Immature natural killer cell (primary cell): ENCODE results near the gene CHRDL2. TPM values are rescaled to one million over a fixed set of nuclear protein-coding genes. Genes with fewer than 3 reads are reported as not detected.

Source experiments
- DNase-seq, 3 donors: peaks; one replicate each; pipeline ENCODE4 v3.0.0; 2022; ENCODE audit warnings: mixed read lengths in 1 of 3
- H3K27ac Mint-ChIP-seq, 6 donors: one replicate each; pipeline ENCODE4 v1.8.0; 2020; ENCODE audit warnings: mixed read lengths in 6 of 6, mild to moderate bottlenecking in 5 of 6, inconsistent platforms in 4 of 6, moderate library complexity in 3 of 6
- H3K27me3 Mint-ChIP-seq, 3 donors: one replicate each; pipeline ENCODE4 v1.8.0; 2020 to 2021; ENCODE audit warnings: low read depth in 3 of 3, mild to moderate bottlenecking in 3 of 3, mixed read lengths in 3 of 3, moderate library complexity in 3 of 3, inconsistent platforms in 1 of 3
- H3K36me3 Mint-ChIP-seq, 3 donors: one replicate each; pipeline ENCODE4 v1.8.0; 2020; ENCODE audit warnings: mixed read lengths in 3 of 3, inconsistent platforms in 2 of 3, mild to moderate bottlenecking in 2 of 3
- H3K4me1 Mint-ChIP-seq, 2 donors: one replicate each; pipeline ENCODE4 v1.8.0; 2020; ENCODE audit warnings: inconsistent platforms in 2 of 2, mild to moderate bottlenecking in 2 of 2, mixed read lengths in 2 of 2, moderate library complexity in 1 of 2
- H3K4me3 Mint-ChIP-seq, 5 donors: one replicate each; pipeline ENCODE4 v1.8.0; 2020; ENCODE audit warnings: mild to moderate bottlenecking in 5 of 5, mixed read lengths in 5 of 5, inconsistent platforms in 3 of 5, moderate library complexity in 3 of 5
- H3K9me3 Mint-ChIP-seq, 6 donors: one replicate each; pipeline ENCODE4 v1.8.0; 2020; ENCODE audit warnings: mild to moderate bottlenecking in 6 of 6, mixed read lengths in 6 of 6, inconsistent platforms in 4 of 6, moderate library complexity in 3 of 6
- polyA plus RNA-seq, 3 donors: library from polyadenylated mRNA; unstranded; fragments of 300-500 nt; fragmentation: Illumina TruSeq; gene quantifications; one replicate each; pipeline ENCODE4 v1.2.3, GENCODE V29; 2021

Gene CHRDL2
- polyA plus RNA-seq, 3 donors from 2014 or later: not detected

DNA sequence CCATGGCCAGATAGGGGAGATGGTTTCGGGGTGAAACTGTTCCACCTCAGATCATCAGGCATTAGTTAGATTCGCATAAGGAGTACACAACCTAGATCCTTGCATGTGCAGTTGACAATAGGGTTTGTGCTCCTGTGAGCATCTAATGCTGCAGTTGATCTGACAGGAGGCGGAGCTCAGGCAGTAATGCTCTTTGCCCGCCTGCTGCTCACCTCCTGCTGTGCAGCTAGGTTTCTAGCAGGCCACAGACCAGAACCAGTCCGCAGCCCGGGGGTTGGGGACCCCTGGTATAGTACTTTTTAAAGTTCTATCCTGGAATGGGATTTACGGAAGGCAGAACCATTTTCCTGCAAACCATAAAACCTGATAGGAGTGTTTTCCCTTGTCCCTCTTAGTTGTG lies 84.3 kb downstream of the CHRDL2 start:
- H3K27ac Mint-ChIP-seq: no peak overlapping the region
- DNase-seq: no peak
- no peaks in the 10 kb centered on the region for H3K4me1 Mint-ChIP-seq
- H3K36me3 Mint-ChIP-seq: peaks cover 23 to 46% (median 33%) of the 10 kb centered on the region in 3 donors
- H3K9me3 Mint-ChIP-seq: peaks cover 0 to 2% (median 0%) of the 10 kb centered on the region in 6 donors
- H3K27me3 Mint-ChIP-seq: no peaks in the 10 kb centered on the region
- H3K4me3 Mint-ChIP-seq: no peak overlapping the region

Other genes starting within 250 kb of the CHRDL2 start
- gene LIPT2, start 237.7 kb downstream of the CHRDL2 start, polyA plus RNA-seq: 10 to 100 TPM in 1 of 3 donors, 1 to 10 TPM in 2; 6.4 to 13.4 (median 9.7) TPM
- gene POLD3, start 138.8 kb downstream of the CHRDL2 start, polyA plus RNA-seq: 10 to 100 TPM; 10.5 to 20.7 (median 12.8) TPM
- 1 to 10 TPM in 2 of 3 donors, under 1 TPM in 1; 0.21 to 2.2 (median 1.6) TPM for gene RNF169, start 17.4 kb upstream of the CHRDL2 start, polyA plus RNA-seq
- 10 to 100 TPM in 1 of 3 donors, 1 to 10 TPM in 2; 3.4 to 10.6 (median 7.2) TPM for gene XRRA1, start 217.7 kb upstream of the CHRDL2 start, polyA plus RNA-seq
- 100 to 1,000 TPM; 236 to 327 (median 281) TPM for gene SPCS2, start 217.8 kb upstream of the CHRDL2 start, polyA plus RNA-seq